Stimulated activated CD8-positive, alpha-beta memory T cell treated with anti-CD3 and anti-CD28 coated beads, Interleukin-15, amount 100 ng/mL, for 1 hour (primary cell): ENCODE data around the gene CTNNA3.

Source experiments
- DNase-seq: peaks from one replicate; pipeline ENCODE4 v3.0.0-alpha.2; 2020; ENCODE audit warnings: low read depth

The CTNNA3 gene

DNA sequence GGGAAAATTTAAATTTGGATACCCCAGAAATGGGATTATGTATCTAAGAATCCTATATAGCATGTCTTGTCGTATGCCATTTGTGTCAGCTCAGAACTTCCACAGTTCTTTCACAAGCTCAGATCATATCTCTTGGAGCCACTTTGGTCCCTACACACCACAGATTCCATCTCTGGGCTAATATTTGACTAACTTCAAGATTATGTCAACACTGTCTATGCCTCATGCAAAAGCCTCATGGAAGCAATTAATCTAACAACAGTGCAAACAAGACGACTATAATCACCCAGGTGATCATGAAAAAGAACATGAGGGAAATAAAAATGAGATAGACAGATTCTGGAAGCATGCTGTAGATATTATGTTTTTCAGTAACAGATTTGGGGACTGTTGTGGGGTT is 581.0 kb downstream of the CTNNA3 start:
- no peak for DNase-seq

DNA sequence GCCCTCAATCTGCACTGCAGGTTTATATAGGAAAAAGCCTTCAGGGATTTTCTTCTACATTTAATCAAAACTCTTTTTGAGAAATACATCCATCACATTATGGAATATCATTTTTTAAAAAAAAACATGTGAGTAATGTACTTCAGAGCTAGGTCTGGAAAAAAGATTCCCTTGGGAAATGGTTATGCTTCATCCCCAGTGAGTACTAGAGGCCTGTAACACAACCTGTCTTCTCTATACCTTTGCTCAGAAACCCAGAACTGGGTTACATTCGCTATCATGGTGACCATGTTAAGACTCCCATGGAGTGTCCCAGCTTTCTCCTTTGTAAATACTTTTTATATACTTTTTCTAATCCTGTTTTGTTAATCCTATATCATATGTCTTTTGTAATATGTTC is 583.2 kb downstream of the CTNNA3 start:
- DNase-seq = no peak

DNA sequence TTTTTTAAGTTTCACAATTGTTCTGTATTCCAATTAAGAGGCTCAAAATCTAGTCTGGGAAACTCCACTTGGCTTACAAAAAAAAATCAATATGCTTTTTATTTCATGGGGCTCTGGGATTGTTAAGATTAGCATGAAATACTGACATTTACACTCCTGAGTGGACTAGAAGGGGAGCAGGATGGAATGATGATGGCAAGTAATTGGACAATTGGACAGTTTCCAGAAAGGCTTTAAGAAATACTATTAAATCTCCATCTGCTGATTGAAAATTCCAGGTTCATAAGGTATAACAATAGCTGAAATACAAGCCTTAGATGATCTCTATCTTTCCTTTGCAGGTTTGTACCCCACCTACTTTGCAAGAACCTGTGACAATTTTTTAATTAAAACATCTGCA is 585.7 kb downstream of the CTNNA3 start:
- no peak for DNase-seq

DNA sequence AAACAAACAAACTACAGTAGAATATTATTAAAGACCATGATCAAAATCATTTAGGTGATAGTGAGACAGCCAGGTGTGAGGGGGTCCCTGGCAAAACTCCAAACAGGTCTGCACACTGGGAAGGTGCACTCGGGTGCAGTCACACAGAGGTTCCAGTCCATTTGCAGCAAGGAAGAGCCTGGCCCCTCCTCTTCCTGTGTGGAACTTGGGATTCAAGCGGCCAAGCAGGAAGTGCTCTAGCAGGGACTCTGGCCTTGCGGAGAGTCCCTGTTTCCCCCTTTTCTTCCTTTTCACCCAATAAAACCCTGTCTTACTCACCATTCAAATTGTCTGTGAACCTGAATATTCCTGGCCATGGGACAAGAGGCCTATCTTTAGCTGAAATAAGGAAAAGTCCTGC is 588.3 kb downstream of the CTNNA3 start:
- no peak for DNase-seq

DNA sequence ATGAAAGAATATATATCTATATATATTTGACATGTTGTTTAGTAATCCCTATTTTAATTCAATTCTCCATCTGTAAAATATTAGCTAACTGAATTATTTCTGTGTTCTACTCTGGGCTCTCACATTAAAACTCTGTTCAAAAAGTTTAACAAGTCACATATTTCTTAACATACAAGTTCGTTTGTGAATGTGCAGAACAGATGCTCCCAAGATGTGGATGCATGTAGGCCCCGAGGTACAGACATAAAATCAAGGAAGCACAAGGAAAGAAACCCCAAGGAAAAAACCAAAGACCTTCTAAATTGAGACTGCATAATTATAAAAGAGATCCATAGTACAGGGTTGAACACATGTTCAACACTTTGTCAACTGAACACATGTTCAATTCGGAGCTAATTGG is 595.0 kb downstream of the CTNNA3 start:
- DNase-seq = no peak

DNA sequence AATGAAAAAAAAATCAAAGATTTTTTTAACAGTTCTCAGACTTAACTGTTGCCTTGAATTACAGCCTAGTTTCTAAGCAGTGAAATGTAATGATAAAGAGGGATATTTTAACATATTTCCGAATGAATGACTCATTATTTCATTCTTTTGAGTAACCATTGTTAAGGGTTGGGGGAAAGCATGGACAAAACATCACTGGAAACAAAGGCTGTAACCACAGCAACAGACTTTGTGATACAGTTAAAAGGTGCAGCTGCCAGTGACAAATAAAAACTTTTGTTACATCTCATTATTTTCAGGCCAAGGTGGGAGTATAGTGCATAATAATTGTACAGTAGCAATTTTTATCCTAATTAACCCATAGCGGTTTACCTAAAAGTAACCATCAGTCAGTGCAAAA is 597.5 kb downstream of the CTNNA3 start:
- no peak for DNase-seq

DNA sequence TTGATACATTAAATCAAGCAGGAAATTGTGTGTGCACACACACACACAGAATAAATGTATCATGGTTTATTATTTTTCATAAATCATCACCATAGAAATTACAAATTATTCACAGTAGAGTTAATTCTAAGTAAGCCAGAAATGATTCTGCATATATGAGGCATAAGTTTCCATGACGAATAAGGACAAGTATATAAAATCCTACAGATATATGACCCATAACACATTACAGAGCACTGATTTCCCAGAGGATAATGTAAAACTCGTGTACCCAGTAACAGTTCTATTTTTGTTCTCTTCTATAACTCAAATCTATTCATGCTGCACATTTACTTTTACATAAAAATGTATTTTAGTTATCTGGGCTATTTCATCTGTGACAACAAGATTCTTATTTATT is 600.5 kb downstream of the CTNNA3 start:
- DNase-seq = no peak

DNA sequence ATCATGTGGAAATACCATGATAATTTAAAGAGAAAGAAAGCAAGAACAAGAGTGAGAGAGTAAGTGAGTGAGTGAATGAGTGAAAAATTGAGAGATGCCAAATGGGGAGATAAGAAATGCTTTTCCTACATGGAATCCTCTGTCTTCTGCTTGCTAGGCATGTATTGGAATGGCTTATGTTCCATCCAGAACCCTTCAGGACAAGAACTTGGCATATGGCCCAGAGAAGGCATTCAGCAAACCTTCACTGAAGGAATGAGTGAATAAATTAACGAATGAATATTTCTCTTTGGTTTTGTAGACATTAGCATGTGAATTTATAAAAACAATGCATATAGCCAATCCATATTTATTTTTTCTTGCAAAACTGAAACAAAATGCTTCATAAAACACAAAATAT is 608.0 kb downstream of the CTNNA3 start:
- no peak for DNase-seq

DNA sequence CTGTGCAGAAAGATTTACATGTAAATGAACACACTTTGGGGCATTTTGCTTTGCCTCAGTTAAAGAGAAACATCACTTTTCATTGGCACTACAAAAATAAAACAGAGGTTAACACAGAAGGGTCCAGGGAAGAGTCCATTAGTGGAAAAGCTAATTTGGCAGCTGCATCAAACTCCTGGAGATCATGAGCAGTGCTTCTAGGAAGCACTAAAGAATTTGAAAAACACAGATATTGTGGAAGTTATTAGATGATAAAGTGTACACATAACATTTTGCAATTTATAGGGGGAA is 608.9 kb downstream of the CTNNA3 start:
- DNase-seq = no peak

DNA sequence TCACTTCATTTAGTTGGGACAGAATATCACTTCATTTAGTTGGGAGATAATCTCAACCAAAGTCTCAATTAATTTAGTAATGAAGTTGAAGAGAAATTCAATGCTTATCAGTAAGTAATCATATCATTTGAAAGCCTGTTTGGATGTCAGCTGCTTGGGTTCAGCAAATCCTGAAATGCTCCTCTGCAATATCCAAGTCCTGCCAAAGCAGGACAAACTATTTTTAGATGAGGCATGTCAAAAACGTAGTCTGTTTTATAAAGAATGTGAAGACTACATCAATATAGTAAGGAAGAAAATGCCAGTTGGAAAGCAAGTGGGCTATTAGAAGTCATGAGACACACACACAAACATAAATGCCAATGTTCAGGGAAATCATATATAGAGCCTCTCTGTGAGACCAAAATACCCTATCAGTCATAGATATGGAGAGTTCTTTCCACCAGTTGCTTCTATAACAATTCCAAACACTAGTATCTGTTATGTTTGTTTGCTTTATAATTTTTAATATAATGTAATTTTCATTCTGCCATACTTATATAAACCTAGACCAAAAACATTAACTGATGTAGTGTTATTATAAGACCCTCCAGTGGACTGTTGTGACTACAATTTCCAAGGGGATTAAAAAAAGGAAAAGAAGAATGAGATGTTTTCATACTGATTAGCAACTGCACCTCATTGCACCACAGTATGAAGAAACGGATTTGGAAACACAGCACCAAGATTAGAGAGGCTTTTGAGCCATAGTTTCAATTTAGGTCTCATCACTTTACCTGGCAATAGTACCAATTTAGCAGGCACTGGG is 609.5 kb downstream of the CTNNA3 start:
- DNase-seq = no peak

DNA sequence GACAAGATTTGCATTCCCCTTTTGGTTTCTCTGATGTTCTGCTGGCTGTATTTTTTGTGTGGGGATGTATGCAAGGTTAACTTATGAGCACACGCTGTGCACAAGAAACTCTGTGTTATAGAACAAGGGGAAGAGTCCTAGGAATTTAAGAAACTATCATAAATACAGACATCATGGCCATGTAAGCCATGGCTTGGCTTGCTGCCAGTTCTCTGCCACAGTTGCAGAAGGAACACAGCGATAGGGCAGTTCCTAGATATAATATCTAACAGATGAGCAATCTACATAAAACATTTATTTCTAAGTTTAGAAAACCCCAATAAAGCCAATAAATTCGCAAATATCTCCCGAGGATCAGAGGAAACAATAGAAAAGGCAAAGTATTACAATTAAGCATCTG is 616.9 kb downstream of the CTNNA3 start:
- DNase-seq = no peak

DNA sequence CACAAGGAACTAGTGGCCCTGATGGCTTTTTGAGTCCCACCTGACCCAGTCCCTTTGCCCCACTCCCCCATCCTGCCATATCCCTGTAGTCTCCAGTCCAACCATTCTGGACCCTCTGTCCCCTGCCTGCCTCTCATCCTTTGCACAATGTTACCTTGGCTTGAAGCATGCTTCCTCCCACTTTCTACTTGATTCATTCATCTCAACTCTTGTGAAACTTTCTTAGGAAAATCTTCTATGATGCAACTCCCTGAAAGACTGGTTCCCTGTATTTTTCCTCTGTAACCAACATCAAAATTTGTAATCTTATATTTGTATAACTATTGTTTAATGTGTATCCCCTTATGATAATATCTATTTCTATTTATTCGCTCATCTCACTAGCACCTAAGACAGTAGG is 618.6 kb downstream of the CTNNA3 start:
- no peak for DNase-seq

DNA sequence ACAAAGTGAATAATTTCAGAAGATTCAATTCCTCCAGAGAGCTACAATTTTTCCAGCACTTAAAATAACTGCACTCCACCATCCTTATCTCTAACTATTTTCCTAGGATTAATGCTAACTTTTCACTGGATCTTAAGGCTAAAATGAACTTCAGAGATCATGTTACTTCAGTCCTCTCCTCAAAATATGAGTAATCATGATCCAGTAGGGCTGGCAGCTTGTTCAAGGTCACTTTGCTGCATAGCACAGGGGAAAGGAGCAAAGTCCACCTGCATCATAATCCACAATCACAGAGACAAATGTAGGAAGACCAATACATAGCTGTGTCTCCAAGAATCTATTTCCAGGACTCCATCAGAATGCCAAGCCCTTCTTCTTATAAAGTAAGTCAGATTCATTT is 619.9 kb downstream of the CTNNA3 start:
- no peak for DNase-seq

DNA sequence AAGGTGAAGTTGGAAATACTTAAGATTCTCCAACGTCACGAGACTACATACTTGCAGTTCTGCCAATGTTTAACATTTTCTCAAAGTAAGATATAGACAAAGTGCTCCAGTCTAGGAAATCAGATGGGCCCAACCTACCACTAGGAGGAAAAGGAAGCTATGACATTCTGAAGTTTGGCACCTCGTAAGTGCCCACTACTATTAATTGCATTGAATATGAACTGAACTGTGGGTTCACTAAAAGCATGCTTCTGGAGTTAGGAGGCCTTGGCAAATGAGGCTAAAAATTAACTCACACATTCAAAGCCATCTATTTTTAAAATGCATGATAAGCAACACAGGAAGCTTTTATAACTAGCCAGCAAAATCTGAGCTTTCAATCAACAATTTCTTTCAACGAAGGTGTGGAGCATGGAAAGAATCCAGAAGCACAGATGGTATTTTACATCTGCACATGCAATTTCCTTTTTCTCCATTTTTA is 620.5 kb downstream of the CTNNA3 start:
- no peak for DNase-seq

DNA sequence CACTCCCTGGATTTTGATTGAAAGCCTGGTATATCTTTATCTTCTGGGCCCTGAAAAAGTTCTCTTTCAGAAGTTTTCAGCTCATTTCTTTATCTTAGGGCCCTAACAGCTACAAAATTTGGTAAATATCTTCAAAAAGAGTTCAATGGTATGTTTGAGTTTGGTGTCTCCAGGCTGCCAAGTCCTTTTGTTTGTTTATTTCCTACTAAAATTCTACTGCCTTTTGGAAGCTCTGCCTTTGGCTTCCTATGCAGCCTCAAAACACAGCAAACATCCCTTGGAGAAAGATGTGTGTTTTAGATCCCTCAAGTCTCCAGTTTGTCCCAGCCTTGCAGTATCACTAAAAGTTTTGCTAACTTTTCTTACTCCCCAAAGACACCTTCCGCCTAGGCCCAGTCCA is 623.3 kb downstream of the CTNNA3 start:
- no peak for DNase-seq

DNA sequence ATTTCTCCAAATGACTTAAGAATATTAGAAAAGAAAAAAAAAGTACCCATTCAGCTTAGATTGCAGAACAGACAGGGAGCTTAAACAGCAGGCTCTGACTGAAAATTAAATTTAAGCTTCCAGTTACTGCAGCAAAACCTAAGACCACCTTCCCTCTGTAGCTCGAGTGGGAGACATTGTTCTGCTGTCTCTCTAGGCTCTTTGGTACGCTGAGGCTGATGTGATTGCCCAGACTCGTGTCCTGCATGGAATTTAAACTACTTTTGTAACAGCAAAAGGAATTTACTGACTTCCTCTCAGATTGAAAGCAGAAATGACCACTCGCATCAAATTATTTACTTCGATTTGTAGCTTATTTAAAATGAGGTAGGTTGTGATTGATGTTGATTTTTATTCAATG is 645.6 kb downstream of the CTNNA3 start:
- no peak for DNase-seq

DNA sequence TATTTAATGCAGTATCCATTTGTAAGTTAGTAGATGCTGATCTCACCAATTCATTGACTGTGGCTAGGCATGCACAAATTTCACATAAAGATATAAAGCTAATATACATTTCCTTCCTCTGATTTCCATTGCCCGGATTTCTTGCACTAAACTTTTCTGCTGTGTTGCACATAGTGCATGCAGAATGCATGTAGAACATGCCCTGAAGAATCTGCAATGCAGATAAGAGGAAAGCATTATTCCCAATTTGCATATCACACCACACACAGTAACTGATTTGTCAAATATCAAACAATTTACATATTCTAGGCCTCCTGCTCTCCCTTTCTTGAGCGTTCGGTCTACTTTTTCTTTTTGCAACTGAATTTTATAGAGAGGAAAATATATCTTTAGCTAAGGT is 646.0 kb downstream of the CTNNA3 start:
- DNase-seq = no peak

DNA sequence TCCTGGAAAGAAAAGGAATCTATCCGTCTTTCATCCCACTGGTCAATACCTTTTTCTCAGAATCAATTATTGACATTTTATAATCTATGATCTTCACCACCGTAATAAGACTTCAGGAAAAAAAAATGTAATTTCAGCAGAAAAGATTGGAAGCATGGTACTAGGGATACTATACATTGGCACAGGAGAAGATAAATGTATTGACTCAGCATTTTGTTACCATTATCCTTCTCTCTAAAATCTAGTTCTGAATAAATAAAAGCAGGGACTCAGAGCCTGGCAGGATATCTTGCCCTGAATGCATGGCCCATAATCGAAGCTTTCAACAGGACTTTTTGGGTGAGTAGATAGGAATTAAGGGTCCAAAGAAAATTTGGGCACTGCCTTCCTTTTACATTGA is 649.5 kb downstream of the CTNNA3 start:
- DNase-seq = no peak

DNA sequence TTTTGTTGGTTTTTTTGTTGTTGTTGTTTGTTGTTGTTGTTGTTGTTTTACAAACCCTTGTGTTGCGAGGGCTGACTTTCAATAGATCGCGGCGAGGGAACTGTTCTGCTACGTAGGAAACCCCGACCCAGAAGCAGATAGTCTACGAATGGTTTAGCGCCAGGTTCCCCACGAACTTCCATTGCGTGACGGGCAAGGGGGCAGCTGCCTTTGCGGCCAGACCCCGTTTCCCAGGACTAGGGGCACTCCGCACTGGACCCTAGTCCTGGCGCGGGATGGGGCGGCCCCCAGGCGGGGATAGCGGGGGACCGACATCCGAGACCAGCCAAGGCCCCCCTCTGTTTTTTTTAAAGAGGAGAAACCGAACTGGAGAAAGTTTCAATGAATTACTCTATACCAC is 650.6 kb downstream of the CTNNA3 start:
- no peak for DNase-seq

DNA sequence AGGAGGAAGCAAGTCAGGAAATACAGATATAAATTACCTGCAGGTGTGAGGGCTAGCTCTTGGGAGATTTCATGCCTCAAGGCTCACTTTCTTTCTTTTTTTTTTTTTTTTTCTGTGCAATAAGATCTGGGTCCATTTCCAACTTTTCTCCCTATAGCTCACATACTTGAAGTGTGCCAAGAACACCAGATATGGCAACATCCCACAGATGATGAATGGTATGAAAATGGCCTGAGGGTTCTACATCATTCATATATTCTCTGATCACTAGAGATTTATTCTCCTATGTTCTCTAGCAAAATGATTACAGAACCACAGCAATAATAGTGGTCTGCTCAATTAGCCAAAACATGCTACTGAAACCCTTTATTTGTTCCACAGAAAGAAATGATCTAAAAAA is 653.0 kb downstream of the CTNNA3 start:
- no peak for DNase-seq

DNA sequence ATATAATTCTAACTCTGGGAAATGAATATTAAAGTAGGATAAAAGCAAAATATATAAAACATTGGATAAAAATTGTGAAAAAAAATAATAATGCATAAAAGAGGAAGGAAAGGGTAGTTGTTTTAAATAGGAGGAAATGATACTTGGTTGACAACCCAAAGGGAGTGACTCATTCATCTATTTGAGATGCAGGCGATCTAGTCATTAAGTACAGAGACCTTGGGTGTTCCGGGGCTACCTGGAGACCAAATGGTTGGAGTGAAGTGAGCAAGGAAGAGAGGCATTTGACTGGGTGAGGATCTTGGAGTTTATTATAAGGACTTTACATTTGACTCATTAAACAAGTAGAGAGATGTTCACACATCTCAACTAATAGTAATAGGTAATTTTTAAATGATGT is 659.2 kb downstream of the CTNNA3 start:
- no peak for DNase-seq

DNA sequence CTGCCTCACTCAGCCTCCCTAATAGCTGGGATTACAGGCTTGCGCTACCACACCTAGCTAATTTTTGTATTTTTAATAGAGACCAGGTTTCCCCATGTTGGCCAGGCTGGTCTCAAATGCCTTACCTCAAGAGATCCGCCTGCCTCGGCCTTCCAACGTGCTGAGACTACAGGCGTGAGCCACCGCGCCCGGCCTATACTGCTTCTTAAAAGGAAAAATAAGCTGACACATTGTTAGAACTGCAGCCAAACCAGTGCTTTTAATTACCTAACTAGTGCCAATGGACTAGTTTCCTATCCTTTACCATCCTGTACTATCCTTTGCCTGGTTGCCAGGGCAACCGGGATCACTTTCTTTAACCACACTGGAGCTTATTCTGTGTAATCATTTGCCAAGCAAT is 662.1 kb downstream of the CTNNA3 start:
- no peak for DNase-seq

DNA sequence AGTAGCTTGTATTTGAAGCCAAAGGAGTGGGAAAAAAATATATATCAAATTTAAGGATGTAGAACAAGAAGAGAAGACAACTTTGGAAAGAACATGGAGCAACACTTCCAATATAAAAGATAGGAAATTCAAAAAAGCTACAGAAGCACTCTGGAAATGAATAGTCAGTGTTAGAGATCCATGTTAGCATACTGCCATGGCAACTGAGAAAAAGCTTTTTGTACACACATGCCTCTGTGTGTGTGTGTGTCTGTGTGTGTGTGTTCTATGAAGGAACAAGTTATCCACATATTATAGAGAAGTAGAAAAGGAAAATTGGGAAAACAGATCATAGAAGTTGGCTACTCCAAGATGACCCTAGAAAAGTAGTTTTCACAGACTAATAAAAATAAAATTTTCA is 673.9 kb downstream of the CTNNA3 start:
- DNase-seq = no peak

DNA sequence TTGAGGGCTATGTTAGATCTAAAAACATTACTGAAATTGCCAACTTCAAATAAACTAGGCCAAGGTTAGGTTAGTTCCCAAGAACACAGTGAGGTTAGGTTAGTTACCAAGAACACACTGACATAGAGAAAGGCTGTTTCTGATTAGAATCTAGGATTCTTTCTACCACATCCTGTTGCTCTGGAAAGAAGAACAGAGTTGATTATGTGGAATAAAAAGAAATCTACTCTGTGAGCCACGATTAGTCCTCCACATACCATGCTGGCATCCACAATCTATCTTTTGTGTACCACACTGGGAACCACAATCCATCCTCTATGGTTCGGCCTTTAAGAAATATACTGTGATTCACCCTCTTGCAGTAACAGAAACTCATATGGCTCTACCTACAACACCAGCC is 678.8 kb downstream of the CTNNA3 start:
- no peak for DNase-seq

DNA sequence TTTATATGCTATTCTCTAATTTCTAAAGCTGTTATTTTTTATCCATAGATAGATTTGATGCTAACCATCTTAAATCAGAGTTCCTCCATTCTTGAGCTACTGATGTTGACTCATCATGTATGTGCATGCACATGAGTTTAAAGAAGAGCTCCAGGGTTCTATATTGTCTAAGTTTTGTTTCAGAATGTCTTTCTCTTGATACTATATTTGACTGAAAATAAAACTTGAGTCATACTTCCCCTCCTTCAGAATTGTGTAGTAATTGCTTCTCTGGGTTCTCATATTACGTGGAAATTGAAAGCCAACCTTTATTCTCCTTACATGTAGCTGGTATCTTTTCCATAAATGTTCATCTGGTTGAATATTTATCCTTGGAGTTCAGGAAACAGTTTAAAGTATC is 680.8 kb downstream of the CTNNA3 start:
- no peak for DNase-seq
